ENCODE measurements around the gene ZNF516.

GRCh38 chr18:76528477-76529432 is 33.7 kb upstream of the ZNF516 start:
- no peak for TF ChIP-seq CTCF (IDR thresholded peaks at IDR 0.05; ENCODE audit: borderline replicate concordance, extremely low read depth, low read length, poor library complexity, severe bottlenecking)
- no peak for TF ChIP-seq EZH2 (IDR thresholded peaks at IDR 0.05; ENCODE audit: borderline replicate concordance, low read depth, low read length, severe bottlenecking)
